DMS114 treated with DMSO at 0.1 percent for 48 hours (cell line): ENCODE results near the gene PDE9A.

Source experiments
- DNase-seq: peaks from one replicate; lab custom pipeline; 2025; ENCODE audit not compliant: unreplicated experiment; lab: John Stamatoyannopoulos, UW

The PDE9A gene

GRCh38 chr21:42670058-42670880, 16.8 kb downstream of the PDE9A start:
- DNase-seq, result no peak

GRCh38 chr21:42670884-42671283, 17.5 kb downstream of the PDE9A start:
- no peak for DNase-seq

GRCh38 chr21:42671778-42672593, 18.6 kb downstream of the PDE9A start:
- DNase-seq, result no peak

GRCh38 chr21:42672699-42673458, 19.5 kb downstream of the PDE9A start:
- no peak for DNase-seq

GRCh38 chr21:42673633-42674328, 20.4 kb downstream of the PDE9A start:
- DNase-seq, result no peak

GRCh38 chr21:42674351-42674940, 21.0 kb downstream of the PDE9A start:
- no peak for DNase-seq

GRCh38 chr21:42675403-42675802, 22.0 kb downstream of the PDE9A start:
- no peak for DNase-seq

GRCh38 chr21:42676808-42677207, 23.4 kb downstream of the PDE9A start:
- DNase-seq, result no peak

GRCh38 chr21:42677339-42678321, 24.2 kb downstream of the PDE9A start:
- no peak for DNase-seq

GRCh38 chr21:42678618-42679295, 25.3 kb downstream of the PDE9A start:
- DNase-seq, result no peak

- DNase-seq, result no peak
Measured at GRCh38 chr21:42679319-42680057, 26.1 kb downstream of the PDE9A start.

GRCh38 chr21:42680058-42680330, 26.6 kb downstream of the PDE9A start:
- no peak for DNase-seq

GRCh38 chr21:42680429-42680828, 27.0 kb downstream of the PDE9A start:
- DNase-seq, result no peak

- DNase-seq, result no peak
Measured at GRCh38 chr21:42681296-42682206, 28.1 kb downstream of the PDE9A start.

GRCh38 chr21:42682661-42683210, 29.3 kb downstream of the PDE9A start:
- DNase-seq, result no peak

- DNase-seq, result no peak
Measured at GRCh38 chr21:42683371-42684108, 30.1 kb downstream of the PDE9A start.
